ENCODE results near the gene CFAP210.
"Not testable (repeated sequence)": the region's sequence is repeated elsewhere in the genome, so short reads cannot be mapped to it uniquely, and the experiment has no call there.

CFAP210 gene

DNA sequence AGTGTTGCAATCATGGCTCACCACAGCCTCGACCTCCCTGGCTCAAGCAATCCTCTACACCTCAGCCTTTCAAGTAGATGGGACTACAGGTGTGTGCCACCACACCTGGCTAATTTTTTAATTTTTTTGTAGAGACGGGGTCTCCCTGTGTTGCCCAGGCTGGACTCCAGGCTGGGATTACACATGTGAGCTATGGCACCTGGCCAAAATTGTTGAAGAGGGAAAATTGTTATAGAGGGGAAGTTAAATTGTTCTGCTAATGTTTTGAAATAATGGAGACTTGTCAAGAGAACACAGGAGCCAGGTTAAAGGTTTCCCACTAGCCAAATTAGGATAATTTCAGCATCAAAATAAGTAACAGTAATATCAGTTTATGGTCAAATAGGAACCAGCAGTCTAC, 84.9 kb downstream of the CFAP210 start:
- no peak overlapping the region for H3K4me3 ChIP-seq (ENCODE audit: low read depth, low read length)
- no peak for TF ChIP-seq CTCF (conservative IDR thresholded peaks at IDR 0.05; ENCODE audit: low read depth, low read length)
- no peak for DNase-seq (ENCODE audit: low read depth)

DNA sequence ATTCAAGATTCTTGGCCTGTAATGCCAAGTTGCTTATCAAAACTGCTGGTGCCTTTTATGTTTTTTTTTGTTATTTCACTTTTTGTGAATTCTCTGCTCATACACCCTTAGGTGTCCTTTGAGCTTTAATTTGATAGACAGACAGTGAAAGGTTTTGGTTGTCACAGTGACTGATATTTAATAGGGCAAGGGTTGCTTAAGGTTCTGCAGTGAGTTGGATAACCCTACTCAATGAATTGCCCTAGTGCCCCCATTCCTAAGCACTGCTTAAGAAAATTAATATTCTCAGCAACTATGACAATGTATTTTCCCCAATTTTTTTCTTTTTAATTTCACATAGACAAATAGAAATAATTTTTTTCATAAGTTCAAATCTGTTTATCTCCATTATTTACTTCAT, 94.6 kb downstream of the CFAP210 start:
- no peak for TF ChIP-seq CTCF (conservative IDR thresholded peaks at IDR 0.05; ENCODE audit: low read depth, low read length)
- no peak for DNase-seq (ENCODE audit: low read depth)
- H3K4me3 ChIP-seq (ENCODE audit: low read depth, low read length), result no peak overlapping the region

GRCh38 chr2:169598982-169599381, 95.2 kb downstream of the CFAP210 start:
- DNase-seq (ENCODE audit: low read depth), result no peak

DNA sequence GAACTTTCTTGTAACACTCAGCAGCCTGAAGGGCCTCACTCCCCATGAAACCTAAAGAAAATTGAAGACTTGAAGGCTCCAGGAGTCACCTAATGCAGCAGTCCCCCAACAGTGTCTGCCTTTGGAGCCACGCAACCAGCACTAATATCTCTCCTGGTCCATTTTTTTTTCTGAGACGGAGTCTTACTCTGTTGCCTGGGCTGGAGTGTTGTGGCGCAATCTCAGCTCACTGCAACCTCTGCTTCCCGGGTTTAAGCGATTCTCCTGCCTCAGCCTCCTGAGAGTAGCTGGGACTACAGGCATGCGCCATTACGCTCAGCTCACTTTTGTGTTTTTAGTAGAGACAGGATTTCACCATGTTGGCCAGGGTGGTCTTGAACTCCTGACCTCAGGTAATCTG, 97.7 kb downstream of the CFAP210 start:
- DNase-seq (ENCODE audit: low read depth); H3K4me3 ChIP-seq (ENCODE audit: low read depth, low read length): not testable (repeated sequence)

More at GRCh38 chr2:169598982-169599381, 95.2 kb downstream of the CFAP210 start:
- no peak overlapping the region for H3K4me3 ChIP-seq (ENCODE audit: low read depth, low read length)
- no peak for TF ChIP-seq CTCF (conservative IDR thresholded peaks at IDR 0.05; ENCODE audit: low read depth, low read length)

Measured in choroid plexus epithelial cell (primary cell).